GM23338 (cell line): ENCODE results near the gene MID1.

Source experiments
- EZH2 ChIP-seq: fragments of 200-600 bp; sonication (generic); IDR thresholded peaks from one replicate; pipeline ENCODE4 v1.8.0; 2017; ENCODE audit warnings: antibody characterized with exemption, mild to moderate bottlenecking, low read depth; ENCODE audit not compliant: unreplicated experiment
- TF ChIP-seq, protein P1 (sequence below), 2 experiments: fragments of 200-600 bp in 1 of 2; sonication (generic) in 1 of 2; conservative IDR thresholded peaks; 2 replicates each; pipeline versions ENCODE4 v1.5.1 to v1.6.1; 2016 to 2017; ENCODE audit warnings: antibody characterized with exemption in 2 of 2, low read depth in 2 of 2, mild to moderate bottlenecking in 2 of 2, moderate library complexity in 1 of 2
- TF ChIP-seq, protein P2 (sequence below): IDR thresholded peaks from 2 replicates; pipeline ENCODE4 v1.6.1; 2016; ENCODE audit warnings: antibody characterized with exemption

GRCh38 chrX:10667143-10667542, 46.8 kb upstream of the MID1 start:
- TF ChIP-seq, protein P1, sequence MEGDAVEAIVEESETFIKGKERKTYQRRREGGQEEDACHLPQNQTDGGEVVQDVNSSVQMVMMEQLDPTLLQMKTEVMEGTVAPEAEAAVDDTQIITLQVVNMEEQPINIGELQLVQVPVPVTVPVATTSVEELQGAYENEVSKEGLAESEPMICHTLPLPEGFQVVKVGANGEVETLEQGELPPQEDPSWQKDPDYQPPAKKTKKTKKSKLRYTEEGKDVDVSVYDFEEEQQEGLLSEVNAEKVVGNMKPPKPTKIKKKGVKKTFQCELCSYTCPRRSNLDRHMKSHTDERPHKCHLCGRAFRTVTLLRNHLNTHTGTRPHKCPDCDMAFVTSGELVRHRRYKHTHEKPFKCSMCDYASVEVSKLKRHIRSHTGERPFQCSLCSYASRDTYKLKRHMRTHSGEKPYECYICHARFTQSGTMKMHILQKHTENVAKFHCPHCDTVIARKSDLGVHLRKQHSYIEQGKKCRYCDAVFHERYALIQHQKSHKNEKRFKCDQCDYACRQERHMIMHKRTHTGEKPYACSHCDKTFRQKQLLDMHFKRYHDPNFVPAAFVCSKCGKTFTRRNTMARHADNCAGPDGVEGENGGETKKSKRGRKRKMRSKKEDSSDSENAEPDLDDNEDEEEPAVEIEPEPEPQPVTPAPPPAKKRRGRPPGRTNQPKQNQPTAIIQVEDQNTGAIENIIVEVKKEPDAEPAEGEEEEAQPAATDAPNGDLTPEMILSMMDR (conservative IDR thresholded peaks at IDR 0.05; ENCODE audit: low read depth in 2 of 2), result no peak
- no peak for TF ChIP-seq EZH2
- TF ChIP-seq, protein P2, sequence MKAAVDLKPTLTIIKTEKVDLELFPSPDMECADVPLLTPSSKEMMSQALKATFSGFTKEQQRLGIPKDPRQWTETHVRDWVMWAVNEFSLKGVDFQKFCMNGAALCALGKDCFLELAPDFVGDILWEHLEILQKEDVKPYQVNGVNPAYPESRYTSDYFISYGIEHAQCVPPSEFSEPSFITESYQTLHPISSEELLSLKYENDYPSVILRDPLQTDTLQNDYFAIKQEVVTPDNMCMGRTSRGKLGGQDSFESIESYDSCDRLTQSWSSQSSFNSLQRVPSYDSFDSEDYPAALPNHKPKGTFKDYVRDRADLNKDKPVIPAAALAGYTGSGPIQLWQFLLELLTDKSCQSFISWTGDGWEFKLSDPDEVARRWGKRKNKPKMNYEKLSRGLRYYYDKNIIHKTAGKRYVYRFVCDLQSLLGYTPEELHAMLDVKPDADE, result no peak
